Measurements from ENCODE around the gene PCYOX1L.

The PCYOX1L gene

GRCh38 chr5:149357370-149358293, at the start of gene PCYOX1L:
Gene PCYOX1L, plus strand, starts transcription at chr5:149358046. Its CDS starts 23 bp downstream, at chr5:149358069.
- peak; percentile 96 for DNase-seq

DNA sequence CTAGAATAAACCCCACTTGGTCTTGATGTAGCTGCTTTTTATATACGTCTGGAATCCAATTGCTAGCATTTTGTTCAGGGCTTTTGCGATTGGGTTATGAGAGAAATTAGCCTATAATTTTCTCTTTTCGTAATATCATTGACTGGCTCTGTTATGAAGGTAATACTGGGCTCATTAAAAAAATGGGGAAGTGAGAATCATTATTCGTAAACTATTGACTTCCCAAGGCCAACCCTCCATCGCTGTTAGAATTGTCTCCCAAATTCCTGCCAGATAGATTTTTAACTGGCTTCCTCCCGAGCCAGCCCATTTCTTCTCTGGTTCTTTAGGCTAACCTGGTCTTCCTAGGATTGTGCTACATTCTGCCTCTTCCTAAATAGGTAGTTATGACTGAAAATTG, 48.5 kb upstream of the PCYOX1L start:
- no peak for DNase-seq

DNA sequence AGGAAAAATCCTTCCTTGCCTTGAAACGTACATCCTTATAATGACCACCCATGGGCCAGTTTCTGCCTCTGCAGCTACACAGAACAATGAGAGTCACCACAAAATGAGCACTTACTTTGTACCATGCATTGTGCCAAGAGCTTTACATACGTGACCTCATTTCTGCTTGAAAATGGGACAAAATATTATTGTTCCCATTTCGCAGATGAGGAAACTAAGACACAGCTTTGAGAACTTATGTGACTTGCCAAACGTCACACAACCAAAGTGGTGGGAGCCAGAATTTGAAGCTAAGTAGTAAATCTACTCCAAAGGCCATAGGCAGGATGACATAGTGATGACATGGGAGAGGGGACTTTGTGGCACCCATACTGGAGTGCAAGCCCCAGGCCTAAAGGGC, 47.4 kb upstream of the PCYOX1L start:
- no peak for DNase-seq

DNA sequence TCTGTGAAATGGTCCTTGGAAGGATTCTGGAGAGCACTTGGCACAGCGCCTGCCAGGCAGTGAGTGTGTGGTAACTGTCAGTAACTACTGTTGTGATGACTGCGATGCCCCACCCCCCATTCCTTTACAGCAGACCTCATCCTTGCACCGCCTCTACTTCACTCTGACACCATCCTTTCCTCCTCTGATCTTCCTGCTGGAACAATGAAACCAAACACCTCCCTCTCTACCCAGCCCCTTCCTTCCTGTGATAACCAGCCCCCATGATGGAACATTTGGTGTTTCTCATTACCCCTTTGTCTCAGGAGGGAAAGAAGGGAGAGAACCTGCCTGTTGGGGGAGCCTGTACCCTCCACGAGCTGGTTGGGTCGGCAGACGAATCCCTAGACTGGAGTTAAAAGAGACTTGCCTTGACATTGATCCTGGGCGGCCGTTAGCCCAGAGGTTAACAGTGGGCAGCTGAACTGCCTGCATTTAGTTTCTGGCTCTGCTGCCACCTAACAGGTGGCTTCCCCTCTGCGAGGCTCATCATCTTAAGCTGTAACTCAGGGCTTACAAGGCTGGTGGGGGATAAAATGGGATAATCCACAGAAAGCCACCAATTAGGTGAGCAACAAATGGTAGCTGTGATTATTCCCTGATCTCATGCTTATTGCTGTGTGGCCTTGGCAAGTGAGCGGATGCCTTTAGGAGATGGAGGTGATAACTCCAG, 46.7 kb upstream of the PCYOX1L start:
- no peak for DNase-seq

- DNase-seq, result no peak
These were observed 44.5 kb upstream of the PCYOX1L start for GRCh38 chr5:149313151-149313841.

DNA sequence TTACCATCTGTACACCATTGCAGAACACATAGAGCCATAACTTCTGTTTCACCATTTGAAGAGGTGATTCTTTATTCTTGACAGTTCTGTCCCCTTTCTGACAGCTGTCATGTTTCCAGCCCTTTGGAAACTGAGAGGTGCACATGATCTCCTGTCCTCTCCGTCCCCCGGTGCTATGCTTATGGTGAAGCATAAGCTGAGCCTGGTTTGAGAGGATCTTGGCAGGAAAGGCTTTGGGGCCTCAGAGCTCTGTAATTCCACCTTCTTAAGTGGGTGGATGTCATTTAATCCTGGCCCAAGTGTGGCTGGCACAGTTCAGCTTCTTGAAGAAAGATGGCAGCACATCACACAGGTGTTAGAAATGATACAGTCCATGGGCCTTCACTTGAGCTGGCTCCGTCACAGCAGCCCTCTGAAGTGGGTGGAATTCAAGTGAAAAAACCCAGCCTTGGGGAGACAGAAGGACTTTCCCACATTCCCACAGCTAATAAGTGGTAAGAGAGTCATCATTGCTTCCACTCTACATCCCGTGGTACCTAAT, 43.2 kb upstream of the PCYOX1L start:
- DNase-seq, result no peak

DNA sequence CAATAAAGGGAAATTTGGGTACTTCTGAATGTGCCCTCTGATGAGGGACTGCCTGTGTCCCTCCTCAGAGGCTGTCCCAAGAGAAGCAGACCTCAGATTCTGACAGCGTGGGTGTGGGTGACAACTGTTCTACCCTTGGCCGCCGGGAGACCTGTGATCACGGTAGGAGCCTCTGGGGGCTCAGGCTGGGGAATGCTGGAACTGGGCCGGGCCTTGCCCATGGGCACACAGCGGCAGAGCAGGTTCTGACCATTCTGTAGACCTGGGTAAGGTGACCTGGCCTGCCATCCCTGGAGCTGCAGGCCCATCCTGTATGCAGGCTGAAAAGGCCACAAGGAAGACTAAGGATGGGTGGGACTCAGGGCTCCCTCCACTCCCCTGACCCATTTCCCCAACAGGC, 42.1 kb upstream of the PCYOX1L start:
- no peak for DNase-seq

GRCh38 chr5:149317281-149318048, 40.4 kb upstream of the PCYOX1L start:
- DNase-seq, result no peak

GRCh38 chr5:149319174-149319573, 38.7 kb upstream of the PCYOX1L start:
- no peak for DNase-seq

DNA sequence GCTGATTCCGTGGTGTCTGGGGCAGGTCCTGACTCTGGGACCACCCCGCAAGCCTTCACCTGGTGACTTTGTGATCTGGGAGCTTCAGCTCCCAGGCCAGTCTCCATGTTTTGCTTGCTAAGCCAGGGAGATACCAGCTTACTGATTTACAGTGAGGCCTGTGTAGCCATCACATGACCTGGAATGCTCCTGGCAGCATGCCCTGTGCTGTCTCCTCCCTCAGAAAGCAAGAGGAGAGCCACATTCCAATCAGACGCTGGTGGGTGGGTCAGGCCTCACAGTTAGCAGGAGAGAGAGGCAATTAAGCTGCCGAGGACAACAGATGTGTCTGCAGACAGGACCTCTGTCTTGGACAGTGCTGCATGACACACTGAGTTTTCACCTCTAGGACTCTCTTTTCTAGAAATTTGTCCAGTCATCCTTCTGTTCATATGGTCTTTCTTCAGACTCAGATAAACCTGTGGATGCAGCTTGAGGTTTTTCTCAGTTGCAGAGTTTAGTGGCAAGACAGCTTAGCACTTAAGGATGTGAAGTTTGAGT, 37.0 kb upstream of the PCYOX1L start:
- DNase-seq, result no peak

GRCh38 chr5:149322518-149322917, 35.3 kb upstream of the PCYOX1L start:
- DNase-seq, result no peak

GRCh38 chr5:149323210-149323609, 34.6 kb upstream of the PCYOX1L start:
- DNase-seq, result no peak

DNA sequence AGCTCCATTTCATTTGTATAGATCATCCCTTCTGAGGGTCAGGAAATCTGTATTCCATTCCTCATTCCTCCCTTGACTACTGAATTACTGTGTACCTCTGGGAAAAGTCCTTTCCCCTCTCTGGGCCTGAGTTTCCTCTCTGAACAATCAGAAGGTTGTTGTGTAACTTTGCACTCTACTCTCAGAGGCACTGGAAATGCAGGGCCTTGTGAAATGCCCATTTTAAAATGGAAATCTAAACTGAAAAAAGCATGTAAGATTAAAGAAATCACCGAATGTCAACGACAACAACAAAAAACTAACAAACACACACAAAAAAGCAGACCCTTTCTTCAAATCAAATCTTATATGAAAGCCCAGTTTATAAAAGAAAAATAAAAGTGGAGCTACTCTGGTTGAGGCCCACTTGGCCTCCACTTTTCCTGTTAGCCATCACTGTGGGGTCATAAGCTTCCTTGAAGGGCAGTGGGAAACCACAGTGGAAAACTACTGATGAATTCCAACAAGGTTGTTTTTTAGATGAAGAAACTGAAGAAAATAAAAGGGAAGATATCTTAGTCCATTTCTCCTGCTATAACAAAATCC, 34.1 kb upstream of the PCYOX1L start:
- no peak for DNase-seq

GRCh38 chr5:149324641-149325040, 33.2 kb upstream of the PCYOX1L start:
- no peak for DNase-seq

GRCh38 chr5:149325166-149325735, 32.6 kb upstream of the PCYOX1L start:
- DNase-seq, result no peak

- DNase-seq, result no peak
These were observed 32.0 kb upstream of the PCYOX1L start for GRCh38 chr5:149325894-149326293.

DNA sequence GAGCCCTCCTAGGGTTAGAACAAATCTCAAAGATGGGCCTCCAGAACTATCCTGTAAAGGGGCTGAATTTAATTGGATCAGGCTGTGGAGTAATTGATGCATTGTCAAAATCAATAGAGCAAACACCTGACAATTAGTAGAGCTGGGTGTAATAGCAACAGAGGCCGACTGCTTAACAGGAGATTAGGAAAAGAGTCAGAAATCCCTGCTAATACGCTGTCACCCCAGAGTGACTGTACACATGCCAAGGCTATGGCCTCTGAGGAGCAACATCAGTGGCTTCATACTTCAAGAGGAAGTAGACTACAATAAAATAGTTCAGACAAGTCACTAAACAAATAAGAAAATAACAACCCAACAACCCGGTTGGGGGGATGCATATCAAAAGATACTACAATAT, 31.2 kb upstream of the PCYOX1L start:
- no peak for DNase-seq

DNA sequence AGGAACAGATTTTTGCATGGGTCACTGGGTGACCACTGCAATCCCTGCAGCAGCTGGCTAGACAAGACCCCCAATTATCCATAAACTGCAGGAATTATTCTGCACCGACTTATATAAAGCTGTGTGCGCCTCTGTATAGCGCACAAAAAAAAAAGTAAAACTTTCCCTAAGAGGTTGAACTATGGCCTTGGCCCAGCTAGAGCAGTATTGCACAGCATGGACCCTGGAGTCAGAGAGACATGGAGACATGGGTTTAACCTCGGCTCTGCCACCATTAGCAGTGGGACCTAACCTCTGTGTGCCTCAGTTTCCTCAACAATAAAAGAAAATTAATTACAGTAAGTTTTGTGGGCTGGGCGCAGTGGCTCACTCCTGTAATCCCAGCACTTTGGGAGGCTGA, 29.7 kb upstream of the PCYOX1L start:
- no peak for DNase-seq

- no peak for DNase-seq
These were observed 24.0 kb upstream of the PCYOX1L start for GRCh38 chr5:149333711-149334443.

GRCh38 chr5:149337736-149338135, 20.1 kb upstream of the PCYOX1L start:
- DNase-seq, result no peak

- no peak for DNase-seq
These were observed 19.5 kb upstream of the PCYOX1L start for GRCh38 chr5:149338364-149338763.
